Measurements from ENCODE around the gene ZNF462.

- TF ChIP-seq CTCF (IDR thresholded peaks at IDR 0.05 in 4 of 5, conservative IDR thresholded peaks at IDR 0.05 in 1 of 5): no peak
- no peak for TF ChIP-seq POLR2A (IDR thresholded peaks at IDR 0.05)
Observed at GRCh38 chr9:106933470-106933869, 70.5 kb downstream of the ZNF462 start.

All from gastrocnemius medialis (tissue), 4 donors.